Vagina (tissue), 2 donors: Measurements from ENCODE around the gene HCAR3.

Experiments used
- POLR2A ChIP-seq, 2 donors: fragments of 450-650 bp; IDR thresholded peaks; one replicate each; pipeline ENCODE4 v1.6.1; 2017; ENCODE audit warnings: antibody characterized with exemption in 2 of 2, mild to moderate bottlenecking in 2 of 2, moderate library complexity in 2 of 2
- TF ChIP-seq, protein P1 (sequence below), 3 experiments: fragments of 450-650 bp in 2 of 3; fragments of 200-600 bp in 1 of 3; sonication (generic) in 1 of 3; IDR thresholded peaks; one replicate each; pipeline ENCODE4 v1.5.1; 2017 to 2019; ENCODE audit warnings: antibody characterized with exemption in 3 of 3, mild to moderate bottlenecking in 2 of 3, moderate library complexity in 2 of 3

DNA sequence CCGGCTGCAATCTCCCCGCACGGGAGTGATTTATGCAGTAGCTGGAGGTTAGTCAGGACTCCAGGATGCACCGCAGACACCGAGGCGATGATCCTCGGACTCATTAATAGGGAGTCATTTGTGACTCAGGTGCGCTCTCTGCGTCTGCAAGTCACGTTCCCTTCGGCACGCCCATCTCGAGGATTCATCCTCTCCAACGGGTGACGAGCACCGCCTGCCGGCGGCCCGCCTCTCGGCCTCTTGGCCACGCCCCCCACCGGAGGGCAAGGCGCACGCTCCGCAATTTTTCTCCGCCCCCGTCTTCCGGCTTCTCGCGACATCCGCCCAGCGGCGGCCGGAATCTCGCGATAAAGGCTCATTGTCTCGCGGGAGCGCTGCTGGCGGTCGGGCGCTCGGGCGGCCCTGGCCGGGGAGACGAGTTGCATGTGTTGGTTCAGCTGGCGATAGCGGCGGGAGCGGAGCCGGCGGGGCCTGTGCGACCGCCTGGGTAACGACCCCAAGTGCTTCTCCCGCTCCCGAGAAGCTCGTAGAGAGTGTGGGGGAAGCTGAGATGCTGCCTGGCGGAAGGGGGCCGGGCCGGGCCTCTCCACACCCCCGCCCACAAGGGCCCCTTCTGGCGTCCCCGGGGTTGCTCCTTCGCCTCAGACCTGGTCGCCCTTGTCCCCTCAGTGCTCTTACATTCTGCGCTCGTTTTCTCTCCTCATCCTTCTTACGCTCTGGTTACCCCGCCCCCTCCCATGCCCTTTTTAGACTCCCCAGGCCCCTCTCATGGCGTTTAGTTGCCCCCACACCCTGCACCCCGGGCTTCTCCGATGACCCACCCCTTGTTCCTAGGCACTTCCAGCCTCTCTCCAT lies 36.1 kb upstream of the HCAR3 start, which contains the start of gene DENR:
- TF ChIP-seq, protein P1, sequence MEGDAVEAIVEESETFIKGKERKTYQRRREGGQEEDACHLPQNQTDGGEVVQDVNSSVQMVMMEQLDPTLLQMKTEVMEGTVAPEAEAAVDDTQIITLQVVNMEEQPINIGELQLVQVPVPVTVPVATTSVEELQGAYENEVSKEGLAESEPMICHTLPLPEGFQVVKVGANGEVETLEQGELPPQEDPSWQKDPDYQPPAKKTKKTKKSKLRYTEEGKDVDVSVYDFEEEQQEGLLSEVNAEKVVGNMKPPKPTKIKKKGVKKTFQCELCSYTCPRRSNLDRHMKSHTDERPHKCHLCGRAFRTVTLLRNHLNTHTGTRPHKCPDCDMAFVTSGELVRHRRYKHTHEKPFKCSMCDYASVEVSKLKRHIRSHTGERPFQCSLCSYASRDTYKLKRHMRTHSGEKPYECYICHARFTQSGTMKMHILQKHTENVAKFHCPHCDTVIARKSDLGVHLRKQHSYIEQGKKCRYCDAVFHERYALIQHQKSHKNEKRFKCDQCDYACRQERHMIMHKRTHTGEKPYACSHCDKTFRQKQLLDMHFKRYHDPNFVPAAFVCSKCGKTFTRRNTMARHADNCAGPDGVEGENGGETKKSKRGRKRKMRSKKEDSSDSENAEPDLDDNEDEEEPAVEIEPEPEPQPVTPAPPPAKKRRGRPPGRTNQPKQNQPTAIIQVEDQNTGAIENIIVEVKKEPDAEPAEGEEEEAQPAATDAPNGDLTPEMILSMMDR (IDR thresholded peaks at IDR 0.05) = peak; percentile 80 to 89 (median 81)
- TF ChIP-seq POLR2A (IDR thresholded peaks at IDR 0.05) = peak in 1 of 2 donors; percentile 55
